ENCODE data around the gene B3GALT4. TPM values are rescaled to one million over a fixed set of nuclear protein-coding genes. Genes with fewer than 3 reads are reported as not detected.

The B3GALT4 gene
- total and polyA plus RNA-seq, 2 of the 13 experiments (the other 11 are each of a cell fraction or from before 2014, with no cell fraction given), result 0.04 to 0.27 TPM

GRCh38 chr6:33324125-33324524 lies 47.2 kb downstream of the B3GALT4 start (continued):
- TF ChIP-seq ZBTB49 (CRISPR knock-in tag; IDR thresholded peaks at IDR 0.05; ENCODE audit: borderline replicate concordance), result no peak

Small RNA genes lying within 50 kb of the gene (microRNA-seq; reads per million reads assigned to microRNA genes)
- gene MIR6834, result not detected
- not detected for gene MIR6873

Other genes with a start within 250 kb of the B3GALT4 start
- not detected in 2 replicates for gene HLA-DPA1, start 203.5 kb upstream of the B3GALT4 start, total RNA-seq (2016; rRNA removed; fragmentation: Illumina TruSeq; extraction: Trizol)
- not detected in 2 replicates for gene HLA-DPA1, start 203.5 kb upstream of the B3GALT4 start, polyA plus RNA-seq (2011; rRNA removed)
- gene HLA-DPB1, start 201.1 kb upstream of the B3GALT4 start, total RNA-seq (2016; rRNA removed; fragmentation: Illumina TruSeq; extraction: Trizol), result not detected in 2 replicates
- gene HLA-DPB1, start 201.1 kb upstream of the B3GALT4 start, polyA plus RNA-seq (2011; rRNA removed), result not detected in 2 replicates
- gene COL11A2, start 84.7 kb upstream of the B3GALT4 start, total RNA-seq (2016; rRNA removed; fragmentation: Illumina TruSeq; extraction: Trizol), result 0.29 and 0.55 TPM in 2 replicates
- gene COL11A2, start 84.7 kb upstream of the B3GALT4 start, polyA plus RNA-seq (2011; rRNA removed), result 0.55 and 0.73 TPM in 2 replicates
- gene RXRB, start 76.5 kb upstream of the B3GALT4 start, total RNA-seq (2016; rRNA removed; fragmentation: Illumina TruSeq; extraction: Trizol), result 21.2 and 26.7 TPM in 2 replicates
- 55.7 and 62.8 TPM in 2 replicates for gene RXRB, start 76.5 kb upstream of the B3GALT4 start, polyA plus RNA-seq (2011; rRNA removed)
- gene SLC39A7, start 76.3 kb upstream of the B3GALT4 start, total RNA-seq (2016; rRNA removed; fragmentation: Illumina TruSeq; extraction: Trizol), result 127 and 229 TPM in 2 replicates
- 142 and 181 TPM in 2 replicates for gene SLC39A7, start 76.3 kb upstream of the B3GALT4 start, polyA plus RNA-seq (2011; rRNA removed)
- 12.6 and 13.5 TPM in 2 replicates for gene HSD17B8, start 72.5 kb upstream of the B3GALT4 start, total RNA-seq (2016; rRNA removed; fragmentation: Illumina TruSeq; extraction: Trizol)
- gene HSD17B8, start 72.5 kb upstream of the B3GALT4 start, polyA plus RNA-seq (2011; rRNA removed), result 20.1 and 21.6 TPM in 2 replicates
- 19.8 and 23.9 TPM in 2 replicates for gene RING1, start 68.6 kb upstream of the B3GALT4 start, total RNA-seq (2016; rRNA removed; fragmentation: Illumina TruSeq; extraction: Trizol)
- gene RING1, start 68.6 kb upstream of the B3GALT4 start, polyA plus RNA-seq (2011; rRNA removed), result 33.6 and 42.9 TPM in 2 replicates
- 40.2 and 48.9 TPM in 2 replicates for gene VPS52, start 5.2 kb upstream of the B3GALT4 start, total RNA-seq (2016; rRNA removed; fragmentation: Illumina TruSeq; extraction: Trizol)
- 85.5 and 87.0 TPM in 2 replicates for gene VPS52, start 5.2 kb upstream of the B3GALT4 start, polyA plus RNA-seq (2011; rRNA removed)
- 3,896 and 4,448 TPM in 2 replicates for gene RPS18, start 5.0 kb upstream of the B3GALT4 start, total RNA-seq (2016; rRNA removed; fragmentation: Illumina TruSeq; extraction: Trizol)
- 5,415 and 5,806 TPM in 2 replicates for gene RPS18, start 5.0 kb upstream of the B3GALT4 start, polyA plus RNA-seq (2011; rRNA removed)
- gene WDR46, start 12.1 kb downstream of the B3GALT4 start, total RNA-seq (2016; rRNA removed; fragmentation: Illumina TruSeq; extraction: Trizol), result 99.9 and 105 TPM in 2 replicates
- 47.4 and 54.6 TPM in 2 replicates for gene WDR46, start 12.1 kb downstream of the B3GALT4 start, polyA plus RNA-seq (2011; rRNA removed)
- gene PFDN6, start 12.5 kb downstream of the B3GALT4 start, total RNA-seq (2016; rRNA removed; fragmentation: Illumina TruSeq; extraction: Trizol), result 87.0 and 118 TPM in 2 replicates
- 75.5 and 92.2 TPM in 2 replicates for gene PFDN6, start 12.5 kb downstream of the B3GALT4 start, polyA plus RNA-seq (2011; rRNA removed)
- gene RGL2, start 21.8 kb downstream of the B3GALT4 start, total RNA-seq (2016; rRNA removed; fragmentation: Illumina TruSeq; extraction: Trizol), result 16.5 and 22.9 TPM in 2 replicates
- 47.4 and 55.8 TPM in 2 replicates for gene RGL2, start 21.8 kb downstream of the B3GALT4 start, polyA plus RNA-seq (2011; rRNA removed)
- gene TAPBP, start 37.0 kb downstream of the B3GALT4 start, total RNA-seq (2016; rRNA removed; fragmentation: Illumina TruSeq; extraction: Trizol), result 16.4 and 32.3 TPM in 2 replicates
- gene TAPBP, start 37.0 kb downstream of the B3GALT4 start, polyA plus RNA-seq (2011; rRNA removed), result 27.4 and 34.1 TPM in 2 replicates
- gene ZBTB22, start 40.6 kb downstream of the B3GALT4 start, total RNA-seq (2016; rRNA removed; fragmentation: Illumina TruSeq; extraction: Trizol), result 6.6 and 8.0 TPM in 2 replicates
- gene ZBTB22, start 40.6 kb downstream of the B3GALT4 start, polyA plus RNA-seq (2011; rRNA removed), result 10.6 and 13.4 TPM in 2 replicates
- 48.9 and 49.4 TPM in 2 replicates for gene DAXX, start 45.8 kb downstream of the B3GALT4 start, total RNA-seq (2016; rRNA removed; fragmentation: Illumina TruSeq; extraction: Trizol)
- 21.5 and 21.8 TPM in 2 replicates for gene DAXX, start 45.8 kb downstream of the B3GALT4 start, polyA plus RNA-seq (2011; rRNA removed)
- 45.5 and 47.6 TPM in 2 replicates for gene KIFC1, start 114.7 kb downstream of the B3GALT4 start, total RNA-seq (2016; rRNA removed; fragmentation: Illumina TruSeq; extraction: Trizol)
- gene KIFC1, start 114.7 kb downstream of the B3GALT4 start, polyA plus RNA-seq (2011; rRNA removed), result 20.4 and 25.0 TPM in 2 replicates
- gene PHF1, start 133.9 kb downstream of the B3GALT4 start, total RNA-seq (2016; rRNA removed; fragmentation: Illumina TruSeq; extraction: Trizol), result 14.3 and 25.4 TPM in 2 replicates
- gene PHF1, start 133.9 kb downstream of the B3GALT4 start, polyA plus RNA-seq (2011; rRNA removed), result 61.9 and 77.2 TPM in 2 replicates
- gene CUTA, start 141.0 kb downstream of the B3GALT4 start, total RNA-seq (2016; rRNA removed; fragmentation: Illumina TruSeq; extraction: Trizol), result 106 and 180 TPM in 2 replicates
- 169 and 170 TPM in 2 replicates for gene CUTA, start 141.0 kb downstream of the B3GALT4 start, polyA plus RNA-seq (2011; rRNA removed)
- gene SYNGAP1, start 142.9 kb downstream of the B3GALT4 start, total RNA-seq (2016; rRNA removed; fragmentation: Illumina TruSeq; extraction: Trizol), result 0.41 and 0.75 TPM in 2 replicates
- gene SYNGAP1, start 142.9 kb downstream of the B3GALT4 start, polyA plus RNA-seq (2011; rRNA removed), result 1.1 and 1.9 TPM in 2 replicates
- gene ZBTB9, start 177.5 kb downstream of the B3GALT4 start, total RNA-seq (2016; rRNA removed; fragmentation: Illumina TruSeq; extraction: Trizol), result 9.2 and 11.5 TPM in 2 replicates
- 5.3 and 7.1 TPM in 2 replicates for gene ZBTB9, start 177.5 kb downstream of the B3GALT4 start, polyA plus RNA-seq (2011; rRNA removed)